GM20000 (cell line): ENCODE data around the gene RGS2.

Experiments
- DNase-seq: peaks from one replicate; pipeline ENCODE4 v3.0.0; 2012; ENCODE audit warnings: low spot score
- CTCF ChIP-seq: IDR thresholded peaks from 2 replicates; pipeline ENCODE4 v1.5.1; 2012; ENCODE audit warnings: mild to moderate bottlenecking, control low read depth; ENCODE audit errors: extremely low read depth, missing control alignments

RGS2 gene

GRCh38 chr1:192811594-192812239 lies 2.9 kb downstream of the RGS2 start:
- no peak for TF ChIP-seq CTCF

GRCh38 chr1:192812420-192813209 lies 3.8 kb downstream of the RGS2 start:
- TF ChIP-seq CTCF, result no peak
- DNase-seq, result no peak

More at GRCh38 chr1:192811594-192812239, 2.9 kb downstream of the RGS2 start:
- no peak for DNase-seq

DNA sequence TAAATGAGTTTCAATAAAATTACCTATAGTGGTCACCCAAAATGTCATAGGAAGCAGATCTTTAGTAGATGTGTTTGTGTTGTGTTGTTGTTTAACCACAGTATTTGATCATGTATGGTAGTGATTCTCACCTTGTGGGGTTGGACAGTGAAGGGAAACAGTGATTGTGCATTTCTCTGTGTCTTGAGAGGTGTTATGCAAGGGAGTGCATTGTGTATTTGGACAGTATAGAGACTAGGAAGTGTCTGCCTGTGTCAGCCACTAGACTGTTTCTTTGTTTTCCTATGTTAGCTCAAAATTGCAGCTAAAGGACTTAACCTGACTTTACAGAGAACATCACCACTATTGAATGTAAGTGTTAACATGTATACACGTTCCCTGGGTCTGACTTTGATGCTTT lies 6.0 kb downstream of the RGS2 start:
- TF ChIP-seq CTCF, result no peak
- no peak for DNase-seq

DNA sequence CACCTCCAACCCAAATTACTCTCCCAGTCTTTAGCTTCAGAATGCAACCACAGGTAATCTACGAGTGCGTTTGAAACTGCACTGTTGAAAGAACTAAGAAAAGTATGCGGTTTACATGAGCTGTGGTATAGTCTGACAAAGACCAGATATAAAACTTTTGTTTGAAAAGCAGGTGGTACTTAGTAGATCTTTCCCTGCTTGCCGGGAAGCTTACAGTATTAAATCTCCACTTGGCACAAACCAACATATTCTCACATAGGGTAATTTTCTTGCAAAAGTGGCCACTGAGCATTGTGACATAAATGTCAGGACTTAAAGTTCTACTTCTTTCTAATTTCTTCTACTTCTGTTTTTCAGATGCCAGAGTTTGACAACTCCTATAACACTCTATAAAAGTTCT lies 8.4 kb downstream of the RGS2 start:
- no peak for DNase-seq
- no peak for TF ChIP-seq CTCF

GRCh38 chr1:192821296-192821695 lies 12.5 kb downstream of the RGS2 start:
- TF ChIP-seq CTCF, result no peak

DNA sequence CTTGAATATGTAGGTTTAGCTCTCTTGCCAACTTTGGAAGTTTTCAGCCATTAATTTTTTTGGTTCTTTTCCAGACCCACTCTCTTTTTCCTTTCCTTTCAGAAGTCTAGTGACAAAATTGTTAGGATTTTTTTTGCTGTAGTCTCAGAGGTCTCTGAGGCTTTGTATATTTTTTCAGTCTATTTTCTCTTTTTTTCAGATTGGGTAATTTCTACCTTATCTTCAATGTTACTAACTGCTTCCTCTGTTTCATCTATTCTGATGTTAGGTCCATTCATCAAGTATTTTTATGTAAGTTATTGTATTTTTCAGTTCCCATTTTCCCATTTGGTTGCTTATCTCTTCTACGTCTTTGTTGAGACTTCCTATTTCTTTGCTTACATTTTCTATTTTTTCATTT lies 15.7 kb downstream of the RGS2 start:
- no peak for TF ChIP-seq CTCF

More at GRCh38 chr1:192821296-192821695, 12.5 kb downstream of the RGS2 start:
- no peak for DNase-seq

GRCh38 chr1:192826791-192827546 lies 18.1 kb downstream of the RGS2 start:
- no peak for DNase-seq
- no peak for TF ChIP-seq CTCF

More for the DNA sequence above, 15.7 kb downstream of the RGS2 start:
- no peak for DNase-seq
